Skin epidermis (tissue), 12 donors: ENCODE results near the gene SHOC2.

Source experiments
- H3K27ac ChIP-seq, 21 experiments: fragments of 200-600 bp; sonication (generic) in 11 of 21; one replicate each; pipeline ENCODE4 v1.5.0; 2020; ENCODE audit warnings: mild to moderate bottlenecking in 3 of 21, inconsistent platforms in 2 of 21, moderate library complexity in 2 of 21
- H3K4me3 ChIP-seq, 7 experiments: fragments of 200-600 bp; sonication (generic) in 2 of 7; one replicate each; pipeline ENCODE4 v1.5.0; 2020; ENCODE audit warnings: inconsistent platforms in 2 of 7, mild to moderate bottlenecking in 2 of 7, moderate library complexity in 1 of 7

Gene SHOC2

GRCh38 chr10:111018021-111018420 is 98.6 kb downstream of the SHOC2 start:
- H3K4me3 ChIP-seq = no peak overlapping the region
- no peak overlapping the region for H3K27ac ChIP-seq

- Histone ChIP-seq H3K27ac (no peak overlapping the region), H3K4me3 (no peak overlapping the region)
Measured at GRCh38 chr10:111023060-111023459, 103.7 kb downstream of the SHOC2 start.

- Histone ChIP-seq H3K27ac (no peak overlapping the region), H3K4me3 (no peak overlapping the region)
Measured at GRCh38 chr10:111030042-111030750, 110.8 kb downstream of the SHOC2 start.

- H3K4me3 ChIP-seq = no peak overlapping the region
Measured at GRCh38 chr10:111034598-111035310, 115.3 kb downstream of the SHOC2 start.

GRCh38 chr10:111035542-111035941 is 116.1 kb downstream of the SHOC2 start:
- no peak overlapping the region for H3K27ac ChIP-seq
- no peak overlapping the region for H3K4me3 ChIP-seq

More at GRCh38 chr10:111034598-111035310, 115.3 kb downstream of the SHOC2 start:
- no peak overlapping the region for H3K27ac ChIP-seq

- Histone ChIP-seq H3K4me3 (no peak overlapping the region), H3K27ac (no peak overlapping the region)
Measured at GRCh38 chr10:111037858-111038257, 118.5 kb downstream of the SHOC2 start.

- H3K4me3 ChIP-seq = no peak overlapping the region
- H3K27ac ChIP-seq = no peak overlapping the region
Measured at GRCh38 chr10:111039522-111039921, 120.1 kb downstream of the SHOC2 start.

- Histone ChIP-seq H3K4me3 (no peak overlapping the region), H3K27ac (no peak overlapping the region)
Measured at GRCh38 chr10:111057006-111057405, 137.6 kb downstream of the SHOC2 start.
